ENCODE data around the gene DLGAP4. TPM values are rescaled to one million over a fixed set of nuclear protein-coding genes. Genes with fewer than 3 reads are reported as not detected.
A peak's percentile ranks its signal among the peaks of the same experiment; 100 is the strongest.

The DLGAP4 gene
- total RNA-seq, 3 donors from 2014 or later: 22.0 to 26.9 (median 24.0) TPM

- H3K4me3 ChIP-seq: peak overlapping the region; percentile 78 to 97 (median 85)
- H3K9me3 ChIP-seq: no peaks in the 10 kb centered on the region
- TF ChIP-seq POLR2A (IDR thresholded peaks at IDR 0.05): no peak
- TF ChIP-seq, protein P1, sequence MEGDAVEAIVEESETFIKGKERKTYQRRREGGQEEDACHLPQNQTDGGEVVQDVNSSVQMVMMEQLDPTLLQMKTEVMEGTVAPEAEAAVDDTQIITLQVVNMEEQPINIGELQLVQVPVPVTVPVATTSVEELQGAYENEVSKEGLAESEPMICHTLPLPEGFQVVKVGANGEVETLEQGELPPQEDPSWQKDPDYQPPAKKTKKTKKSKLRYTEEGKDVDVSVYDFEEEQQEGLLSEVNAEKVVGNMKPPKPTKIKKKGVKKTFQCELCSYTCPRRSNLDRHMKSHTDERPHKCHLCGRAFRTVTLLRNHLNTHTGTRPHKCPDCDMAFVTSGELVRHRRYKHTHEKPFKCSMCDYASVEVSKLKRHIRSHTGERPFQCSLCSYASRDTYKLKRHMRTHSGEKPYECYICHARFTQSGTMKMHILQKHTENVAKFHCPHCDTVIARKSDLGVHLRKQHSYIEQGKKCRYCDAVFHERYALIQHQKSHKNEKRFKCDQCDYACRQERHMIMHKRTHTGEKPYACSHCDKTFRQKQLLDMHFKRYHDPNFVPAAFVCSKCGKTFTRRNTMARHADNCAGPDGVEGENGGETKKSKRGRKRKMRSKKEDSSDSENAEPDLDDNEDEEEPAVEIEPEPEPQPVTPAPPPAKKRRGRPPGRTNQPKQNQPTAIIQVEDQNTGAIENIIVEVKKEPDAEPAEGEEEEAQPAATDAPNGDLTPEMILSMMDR (IDR thresholded peaks at IDR 0.05): peak in 1 of 3 donors; percentile 44
- no peaks in the 10 kb centered on the region for H3K27me3 ChIP-seq
- H3K36me3 ChIP-seq: no peaks in the 10 kb centered on the region
- intact Hi-C loops (cut with DNase I; ENCODE audit: low total_unique reads): no loop called here
- DNase-seq (ENCODE audit: low spot score in 2 of 2): no peak
- H3K27ac ChIP-seq: peak overlapping the region; percentile 95 to 99
- peaks cover 0 to 7% of the 10 kb centered on the region in 2 donors for H3K4me1 ChIP-seq
These were observed 235.8 kb downstream of the DLGAP4 start for GRCh38 chr20:36541768-36542488.

- Histone ChIP-seq H3K36me3 (no peaks in the 10 kb centered on the region), H3K4me3 (peak overlapping the region; percentile 78 to 97 (median 85)), H3K27me3 (no peaks in the 10 kb centered on the region), H3K4me1 (peaks cover 0 to 7% of the 10 kb centered on the region in 2 donors), H3K9me3 (no peaks in the 10 kb centered on the region), H3K27ac (peak overlapping the region; percentile 95 to 99)
- intact Hi-C loops (cut with DNase I; ENCODE audit: low total_unique reads): no loop called here
- DNase-seq (ENCODE audit: low spot score in 2 of 2): no peak
- TF ChIP-seq POLR2AphosphoS5 (IDR thresholded peaks at IDR 0.05): no peak
These were observed 236.5 kb downstream of the DLGAP4 start for GRCh38 chr20:36542516-36543183.

DNA sequence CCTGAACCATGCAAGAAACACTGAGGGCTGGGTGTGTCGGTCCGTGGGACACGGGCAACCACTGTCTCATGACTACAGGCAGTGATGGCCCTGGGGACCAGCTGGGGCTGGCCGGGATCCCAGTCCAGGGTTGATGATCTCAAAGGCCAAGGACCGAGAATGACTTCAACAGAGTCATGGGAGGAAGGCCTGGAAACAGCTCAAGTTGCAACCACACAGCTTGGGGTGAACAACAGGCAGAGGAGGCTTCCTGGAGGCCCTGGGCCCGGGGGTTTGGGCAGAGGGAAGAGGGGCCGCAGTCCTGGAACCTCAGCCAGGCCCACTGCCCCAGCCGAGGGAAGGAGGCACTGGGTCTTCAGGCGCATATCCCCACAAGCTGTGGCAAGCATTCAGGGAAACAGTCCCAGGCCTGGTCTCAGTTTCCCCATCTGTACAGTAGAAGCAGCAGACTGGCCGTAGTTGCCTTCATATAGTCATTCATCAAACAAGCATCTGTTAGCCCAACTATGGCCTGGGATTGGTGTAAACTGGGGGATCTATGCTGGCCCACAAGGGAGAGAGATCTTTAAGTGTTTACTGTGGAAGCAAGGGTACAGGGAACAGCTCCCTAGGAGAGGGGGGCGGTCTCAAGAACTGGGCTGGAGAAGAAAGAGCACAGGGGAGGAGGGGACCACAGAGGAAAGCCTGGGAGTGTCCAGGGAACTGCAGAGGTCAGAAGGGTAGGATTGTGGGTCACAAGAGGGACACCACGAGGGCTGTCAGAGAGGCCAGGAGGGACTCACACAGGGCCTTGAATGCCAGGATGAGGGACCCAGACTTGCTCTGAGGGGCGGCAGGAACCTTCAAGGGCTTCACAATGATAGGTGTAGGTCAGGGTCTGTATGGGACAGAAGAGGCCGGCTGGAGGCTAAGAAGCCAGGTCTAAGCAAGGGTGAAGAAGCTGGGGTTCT, 237.3 kb downstream of the DLGAP4 start:
- Histone ChIP-seq H3K4me1 (peaks cover 0 to 7% of the 10 kb centered on the region in 2 donors), H3K27me3 (no peaks in the 10 kb centered on the region), H3K9me3 (no peaks in the 10 kb centered on the region), H3K4me3 (peak overlapping the region; percentile 78 to 97 (median 85)), H3K36me3 (no peaks in the 10 kb centered on the region), H3K27ac (peak overlapping the region; percentile 95 to 99)
- intact Hi-C loops (cut with DNase I; ENCODE audit: low total_unique reads): no loop called here
- DNase-seq (ENCODE audit: low spot score in 2 of 2): peak in 1 of 2 donors; percentile 60
- TF ChIP-seq POLR2AphosphoS5 (IDR thresholded peaks at IDR 0.05) (peak; percentile 20 to 69 (median 48)), POLR2A (IDR thresholded peaks at IDR 0.05) (no peak)
- TF ChIP-seq, protein P1 (IDR thresholded peaks at IDR 0.05): no peak

DNA sequence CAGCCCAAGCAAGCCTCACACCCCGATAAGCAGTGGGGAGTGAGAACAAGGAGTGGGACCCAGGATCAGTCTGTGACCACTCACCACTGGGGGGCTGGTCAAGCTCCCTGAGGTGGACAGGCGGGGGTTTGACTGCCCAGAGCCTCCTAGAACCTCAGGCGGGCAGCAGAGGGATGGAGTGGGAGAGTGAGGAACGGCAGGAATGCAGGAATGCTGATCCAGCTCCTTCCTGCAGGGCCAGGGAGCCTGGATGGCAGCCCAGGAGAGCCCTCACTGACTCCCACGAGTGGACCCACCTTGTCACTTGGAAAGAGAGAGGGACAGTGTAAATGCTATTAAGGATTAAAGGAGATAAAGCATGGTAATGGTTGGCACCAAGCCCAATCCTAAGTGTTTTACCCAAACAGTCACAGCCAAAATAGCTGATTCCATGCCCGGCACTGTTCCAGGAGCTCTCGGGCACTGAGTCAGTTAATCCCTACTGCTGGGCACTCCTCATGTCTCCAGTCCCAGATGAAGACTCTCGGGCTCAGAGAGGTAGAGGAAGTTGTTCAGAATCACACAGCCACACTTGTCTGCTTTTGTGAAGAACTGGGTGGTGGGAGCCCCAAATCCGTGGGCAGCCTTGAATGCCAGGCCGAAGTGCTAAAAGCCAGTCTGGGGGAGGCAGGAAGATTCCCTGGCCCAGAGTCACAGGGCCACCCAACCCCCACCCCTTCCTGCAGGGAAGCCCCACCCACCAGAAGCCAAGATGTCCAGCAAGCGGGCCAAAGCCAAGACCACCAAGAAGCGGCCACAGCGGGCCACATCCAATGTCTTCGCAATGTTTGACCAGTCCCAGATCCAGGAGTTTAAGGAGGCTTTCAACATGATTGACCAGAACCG, 238.2 kb downstream of the DLGAP4 start:
- no peaks in the 10 kb centered on the region for H3K27me3 ChIP-seq
- H3K9me3 ChIP-seq: no peaks in the 10 kb centered on the region
- TF ChIP-seq, protein P1 (IDR thresholded peaks at IDR 0.05): no peak
- no peak for TF ChIP-seq POLR2AphosphoS5 (IDR thresholded peaks at IDR 0.05)
- intact Hi-C loops (cut with DNase I; ENCODE audit: low total_unique reads): no loop called here
- H3K36me3 ChIP-seq: no peaks in the 10 kb centered on the region
- no peak for DNase-seq (ENCODE audit: low spot score in 2 of 2)
- H3K27ac ChIP-seq: peak overlapping the region; percentile 95 to 99
- H3K4me1 ChIP-seq: peaks cover 0 to 7% of the 10 kb centered on the region in 2 donors
- H3K4me3 ChIP-seq: peak overlapping the region; percentile 78 to 97 (median 85)

All from breast epithelium (tissue), 4 donors.